ENCODE data around the gene ANKDD1A.

GRCh38 chr15:64864068-64864467 is 47.6 kb upstream of the ANKDD1A start:
- TF ChIP-seq, protein P1, sequence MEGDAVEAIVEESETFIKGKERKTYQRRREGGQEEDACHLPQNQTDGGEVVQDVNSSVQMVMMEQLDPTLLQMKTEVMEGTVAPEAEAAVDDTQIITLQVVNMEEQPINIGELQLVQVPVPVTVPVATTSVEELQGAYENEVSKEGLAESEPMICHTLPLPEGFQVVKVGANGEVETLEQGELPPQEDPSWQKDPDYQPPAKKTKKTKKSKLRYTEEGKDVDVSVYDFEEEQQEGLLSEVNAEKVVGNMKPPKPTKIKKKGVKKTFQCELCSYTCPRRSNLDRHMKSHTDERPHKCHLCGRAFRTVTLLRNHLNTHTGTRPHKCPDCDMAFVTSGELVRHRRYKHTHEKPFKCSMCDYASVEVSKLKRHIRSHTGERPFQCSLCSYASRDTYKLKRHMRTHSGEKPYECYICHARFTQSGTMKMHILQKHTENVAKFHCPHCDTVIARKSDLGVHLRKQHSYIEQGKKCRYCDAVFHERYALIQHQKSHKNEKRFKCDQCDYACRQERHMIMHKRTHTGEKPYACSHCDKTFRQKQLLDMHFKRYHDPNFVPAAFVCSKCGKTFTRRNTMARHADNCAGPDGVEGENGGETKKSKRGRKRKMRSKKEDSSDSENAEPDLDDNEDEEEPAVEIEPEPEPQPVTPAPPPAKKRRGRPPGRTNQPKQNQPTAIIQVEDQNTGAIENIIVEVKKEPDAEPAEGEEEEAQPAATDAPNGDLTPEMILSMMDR (IDR thresholded peaks at IDR 0.05) = no peak
- TF ChIP-seq POLR2A (IDR thresholded peaks at IDR 0.05) = no peak

All from lower leg skin (tissue), 3 donors.